ENCODE results near the gene CACNA2D3. TPM values are rescaled to one million over a fixed set of nuclear protein-coding genes. Genes with fewer than 3 reads are reported as not detected.

Gene CACNA2D3
- polyA plus RNA-seq, 2 of the 4 experiments (the other 2 are of a cell fraction) = 0.04 to 0.05 TPM

GRCh38 chr3:54476891-54477290, 354.5 kb downstream of the CACNA2D3 start:
- Histone ChIP-seq H3K27ac (no peak overlapping the region), H3K4me3 (no peak overlapping the region), H3K4me1 (no peaks in the 10 kb centered on the region), H3K9me3 (no peaks in the 10 kb centered on the region), H3K4me2 (no peak overlapping the region)
- POLR2A ChIA-PET = no interaction called here
- ATAC-seq = no peak
- DNase-seq (ENCODE audit: low read depth in 1 of 2, low spot score in 1 of 2) = no peak
- TF ChIP-seq TFCP2L1 (CRISPR knock-in tag; IDR thresholded peaks at IDR 0.05) (no peak), FOSL2 (IDR thresholded peaks at IDR 0.05) (no peak), FOSL2 (CRISPR knock-in tag; IDR thresholded peaks at IDR 0.05) (no peak), MAFK (IDR thresholded peaks at IDR 0.05; ENCODE audit: partially characterized antibody) (no peak), BCL3 (IDR thresholded peaks at IDR 0.05) (no peak), NPAS2 (CRISPR knock-in tag; IDR thresholded peaks at IDR 0.05; ENCODE audit: borderline replicate concordance) (no peak), HDAC2 (IDR thresholded peaks at IDR 0.05) (no peak), EHMT2 (IDR thresholded peaks at IDR 0.05; ENCODE audit: low read depth) (no peak), MAZ (IDR thresholded peaks at IDR 0.05; ENCODE audit: borderline replicate concordance, low read depth, low read length) (no peak), SMC3 (IDR thresholded peaks at IDR 0.05) (no peak), HMGXB4 (CRISPR knock-in tag; IDR thresholded peaks at IDR 0.05; ENCODE audit: borderline replicate concordance) (no peak), KDM5A (IDR thresholded peaks at IDR 0.05) (no peak), ZSCAN20 (CRISPR knock-in tag; IDR thresholded peaks at IDR 0.05) (no peak), ESRRA (IDR thresholded peaks at IDR 0.05; ENCODE audit: borderline replicate concordance, low read length) (no peak), FOSB (CRISPR knock-in tag; IDR thresholded peaks at IDR 0.05) (no peak), JUNB (IDR thresholded peaks at IDR 0.05) (no peak), RFX5 (IDR thresholded peaks at IDR 0.05) (no peak)
- CTCF ChIA-PET = no interaction called here
- FAIRE-seq = no peak

- FAIRE-seq = no peak
- Histone ChIP-seq H3K4me3 (no peak overlapping the region), H3K4me1 (no peaks in the 10 kb centered on the region), H3K27ac (no peak overlapping the region), H3K9me3 (no peaks in the 10 kb centered on the region), H3K4me2 (no peak overlapping the region)
- under 1% methylated on average over 8 of the region's 8 CpGs for WGBS (ENCODE audit: missing lambda C conversion rate)
- no peak for DNase-seq (ENCODE audit: low read depth in 1 of 2, low spot score in 1 of 2)
- ChIA-PET CTCF (no interaction called here), POLR2A (no interaction called here)
- ATAC-seq = no peak
- TF ChIP-seq RARB (CRISPR knock-in tag; IDR thresholded peaks at IDR 0.05) = no peak
- no peak for TF ChIP-seq EHF (CRISPR knock-in tag; IDR thresholded peaks at IDR 0.05)
- TF ChIP-seq MAFK (IDR thresholded peaks at IDR 0.05; ENCODE audit: partially characterized antibody) = no peak
- TF ChIP-seq ZFP36 (IDR thresholded peaks at IDR 0.05; ENCODE audit: borderline replicate concordance, partially characterized antibody) = no peak
- TF ChIP-seq CEBPB (IDR thresholded peaks at IDR 0.05) = no peak
- no peak for TF ChIP-seq REST (IDR thresholded peaks at IDR 0.05)
- no peak for TF ChIP-seq NPAS2 (CRISPR knock-in tag; IDR thresholded peaks at IDR 0.05; ENCODE audit: borderline replicate concordance)
- no peak for TF ChIP-seq CBX8 (IDR thresholded peaks at IDR 0.05)
- TF ChIP-seq FOSB (CRISPR knock-in tag; IDR thresholded peaks at IDR 0.05) = no peak
Observed at GRCh38 chr3:54481606-54482365, 359.4 kb downstream of the CACNA2D3 start.

Measured in A549 (cell line).